SH-SY5Y (cell line): ENCODE measurements around the gene HRAS.

Experiments
- GATA2 ChIP-seq: IDR thresholded peaks from 2 replicates; pipeline ENCODE4 v1.6.1; 2011; ENCODE audit warnings: mild to moderate bottlenecking, low read depth, low read length
- GATA3 ChIP-seq: IDR thresholded peaks from 2 replicates; pipeline ENCODE4 v1.6.1; 2011; ENCODE audit warnings: low read depth, mild to moderate bottlenecking, low read length, moderate library complexity

Gene HRAS

DNA sequence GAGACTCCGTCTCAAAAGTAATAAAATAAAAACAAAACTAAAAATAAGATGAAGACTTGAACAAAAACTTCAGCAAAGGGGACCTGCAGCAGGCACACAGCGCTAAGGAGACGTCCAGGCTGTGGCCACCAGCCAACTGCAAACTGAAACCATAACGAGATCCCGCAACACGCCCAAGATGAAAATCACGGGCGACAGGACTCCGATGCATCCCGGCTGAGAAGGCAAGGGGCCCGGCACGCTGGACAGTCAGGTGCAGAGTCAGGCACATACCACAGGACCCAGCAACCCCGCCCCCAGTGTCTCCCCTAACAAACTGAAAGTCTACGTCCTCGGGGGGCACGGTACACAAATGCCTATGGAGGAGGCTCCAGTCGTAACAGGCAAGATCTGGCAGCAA lies 9.2 kb downstream of the HRAS start:
- no peak for TF ChIP-seq GATA3
- no peak for TF ChIP-seq GATA2

DNA sequence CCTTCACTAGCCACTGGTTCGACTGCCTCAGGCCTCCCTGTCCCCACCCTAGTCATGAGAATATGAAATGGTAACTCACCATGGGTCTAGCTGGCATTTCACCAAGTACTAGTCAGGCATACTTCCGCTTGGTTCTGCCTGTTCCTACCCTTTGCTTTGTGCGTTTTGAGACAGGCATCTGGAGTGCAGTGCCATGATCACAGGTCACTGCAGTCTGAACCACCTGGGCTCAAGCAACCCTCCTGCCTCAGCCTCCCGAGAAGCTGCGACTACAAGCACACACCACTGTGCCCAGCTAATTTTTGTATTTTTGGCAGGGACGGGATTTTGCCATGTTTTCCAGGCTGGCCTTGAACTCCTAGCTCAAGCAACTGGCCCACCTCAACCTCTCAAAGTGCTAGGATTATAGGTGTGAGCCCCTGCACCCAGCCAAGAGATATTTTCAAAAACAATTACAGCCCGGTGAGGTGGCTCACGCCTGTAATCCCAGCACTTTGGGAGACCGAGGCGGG lies 14.1 kb downstream of the HRAS start:
- no peak for TF ChIP-seq GATA3
- no peak for TF ChIP-seq GATA2

DNA sequence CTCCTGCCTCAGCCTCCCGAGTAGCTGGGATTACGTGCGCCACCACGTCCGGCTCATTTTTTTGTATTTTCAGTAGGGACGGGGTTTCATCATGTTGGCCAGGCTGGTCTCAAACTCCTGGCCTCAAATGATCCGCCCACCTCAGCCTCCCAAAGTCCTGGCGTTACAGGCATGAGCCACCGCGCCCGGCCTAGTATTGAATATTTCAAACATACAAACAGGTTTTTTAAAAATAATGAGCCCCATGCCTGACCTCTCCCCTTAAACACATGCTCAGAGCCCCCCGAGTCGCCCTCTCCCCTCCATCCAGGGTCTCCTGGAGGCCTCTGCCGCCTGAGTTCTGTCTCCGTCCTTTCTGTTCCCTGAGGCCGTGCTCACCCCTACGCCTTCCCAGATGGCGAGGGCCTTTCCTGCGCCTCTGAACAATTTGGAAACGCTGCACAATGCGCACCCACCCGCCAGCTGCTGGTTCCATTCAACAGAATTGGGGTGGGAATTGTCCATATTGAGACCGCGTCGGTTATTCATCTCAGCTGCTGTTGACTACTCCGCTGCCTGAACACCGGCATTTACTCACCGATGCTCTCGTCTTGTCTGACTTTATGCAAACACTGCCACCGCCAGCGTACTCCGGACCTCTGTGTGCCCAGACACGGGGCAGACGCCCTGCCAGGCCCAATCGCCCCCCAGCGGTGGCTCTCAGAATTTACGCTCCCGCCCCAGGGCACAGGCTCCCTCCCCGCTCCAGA lies 14.8 kb downstream of the HRAS start:
- TF ChIP-seq GATA2 = no peak
- no peak for TF ChIP-seq GATA3

DNA sequence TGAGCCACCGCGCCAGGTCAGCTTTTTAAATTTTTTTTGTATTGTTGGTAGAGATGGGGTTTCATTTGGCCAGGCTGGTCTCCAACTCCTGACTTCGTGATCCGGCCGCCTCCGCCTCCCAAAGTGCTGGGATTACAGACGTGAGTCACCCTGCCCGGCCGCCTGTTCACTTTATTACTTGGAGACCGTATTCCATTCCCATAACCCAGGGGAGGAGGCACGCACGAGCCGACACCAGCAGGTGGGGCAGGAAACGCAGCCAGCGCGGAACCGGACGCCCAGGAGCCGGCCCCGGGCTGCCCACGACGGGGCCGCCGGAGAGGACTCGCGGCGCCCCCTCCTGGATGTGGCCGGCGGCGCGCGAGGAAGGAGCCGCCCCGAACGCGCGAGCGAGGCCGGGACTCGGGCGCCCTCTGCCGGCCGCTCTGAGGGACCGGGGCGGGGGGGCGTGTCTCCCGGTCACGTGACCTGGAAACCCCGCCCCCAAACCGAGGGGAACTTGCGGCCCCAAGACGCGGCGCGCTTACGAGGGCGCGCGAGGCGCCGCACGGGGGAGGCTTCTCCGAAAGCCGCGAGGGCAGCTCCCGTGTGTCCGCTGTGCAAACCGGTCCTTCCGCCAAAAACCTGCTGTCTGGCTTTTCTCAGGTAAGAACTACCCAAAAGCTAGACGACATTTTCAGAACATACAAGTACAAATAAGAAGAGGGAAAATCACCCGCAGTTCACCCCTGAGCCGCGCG lies 16.7 kb downstream of the HRAS start:
- TF ChIP-seq GATA2 (no peak), GATA3 (no peak)

DNA sequence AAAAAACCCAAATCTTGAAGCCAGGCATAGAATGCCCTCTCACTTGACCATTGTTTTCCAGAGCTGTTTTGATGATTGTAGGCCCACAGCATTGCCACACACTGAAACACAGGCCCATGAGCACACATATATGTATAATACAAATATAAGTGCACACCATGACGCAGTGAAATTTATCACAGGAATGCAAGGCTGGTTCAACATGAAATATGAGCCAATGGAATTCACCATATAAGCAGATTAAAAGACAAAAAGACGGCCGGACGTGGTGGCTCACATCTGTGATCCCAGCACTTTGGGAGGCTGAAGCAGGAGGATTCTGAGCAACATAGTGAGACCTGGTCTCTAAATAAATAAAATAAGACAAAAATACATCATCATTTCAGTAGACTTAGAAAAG lies 19.0 kb downstream of the HRAS start:
- no peak for TF ChIP-seq GATA2
- TF ChIP-seq GATA3 = no peak

DNA sequence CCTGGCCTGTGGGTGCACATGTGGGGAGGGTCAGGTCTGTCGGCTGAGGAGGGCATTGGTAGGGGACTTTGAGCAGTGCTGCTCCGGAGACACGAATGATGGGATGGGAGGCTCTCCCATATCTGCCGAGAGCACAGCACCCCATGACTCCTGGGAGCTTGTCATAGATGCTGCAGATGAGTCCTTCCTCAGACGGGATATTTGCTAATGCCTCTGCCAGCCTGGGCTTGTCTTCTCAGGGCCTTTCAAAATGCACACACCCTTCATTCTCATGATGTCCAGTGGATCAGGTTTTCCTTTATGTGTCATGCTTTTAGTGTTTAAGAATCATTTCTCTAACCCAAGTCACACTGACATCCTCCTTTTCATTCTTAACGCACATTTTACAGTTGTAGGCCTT lies 20.2 kb downstream of the HRAS start:
- no peak for TF ChIP-seq GATA3
- TF ChIP-seq GATA2 = no peak

DNA sequence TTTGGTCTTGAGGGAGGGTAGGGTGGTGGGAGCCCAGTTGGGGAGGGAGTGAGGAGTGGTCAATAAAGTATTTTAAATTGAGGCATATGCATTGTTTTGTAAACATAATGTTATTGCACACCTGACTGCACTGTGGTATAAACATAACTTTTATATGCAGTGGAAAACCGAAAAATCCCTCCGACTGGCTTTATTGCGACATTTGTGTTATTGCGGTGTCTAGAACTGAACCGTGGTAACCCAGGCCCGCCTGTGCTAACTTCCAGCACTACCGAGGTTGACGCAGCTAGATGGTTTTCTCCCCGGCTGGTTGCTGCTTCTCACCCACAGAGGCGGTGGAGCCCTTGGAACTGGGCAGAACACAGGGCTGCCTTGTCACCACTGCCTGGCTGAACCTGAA lies 20.8 kb downstream of the HRAS start:
- TF ChIP-seq GATA3 (no peak), GATA2 (no peak)

DNA sequence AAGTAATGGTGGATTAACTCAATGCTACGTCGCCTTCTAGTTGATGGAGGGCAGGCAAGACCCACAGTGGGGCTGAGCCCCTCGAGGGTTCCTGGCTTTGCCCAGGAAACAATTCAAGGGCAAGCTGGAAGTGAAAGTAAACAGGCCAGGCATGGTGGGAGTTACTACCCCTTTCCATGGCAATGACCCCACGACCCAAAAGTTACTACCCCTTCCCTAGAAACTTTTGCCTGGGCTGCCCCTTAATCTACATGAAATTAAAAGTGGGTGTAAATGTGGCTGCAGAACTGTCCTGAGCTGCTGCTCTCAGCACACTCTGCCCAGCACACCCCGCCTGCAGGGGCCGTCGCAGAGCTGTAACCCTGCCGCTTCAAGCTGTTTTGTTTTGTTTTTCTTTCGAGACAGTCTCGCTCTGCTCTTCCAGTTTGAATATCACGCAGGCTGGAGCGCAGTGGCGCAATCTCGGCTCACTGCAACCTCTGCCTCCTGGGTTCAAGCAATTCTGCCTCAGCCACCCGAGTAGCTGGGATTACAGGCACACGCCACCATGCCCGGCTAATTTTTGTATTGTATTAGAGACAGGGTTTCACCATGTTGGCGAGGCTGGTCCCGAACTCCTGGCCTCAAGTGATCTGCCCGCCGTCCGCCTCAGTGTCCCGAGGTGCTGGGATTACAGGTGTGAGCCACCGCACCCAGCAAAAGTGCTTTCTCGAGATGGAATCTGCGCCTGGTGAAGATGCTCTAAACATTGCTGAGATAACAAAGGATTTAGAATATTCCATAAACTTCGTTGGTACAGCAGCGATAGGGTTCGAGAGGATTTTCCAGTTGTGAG lies 22.4 kb downstream of the HRAS start:
- no peak for TF ChIP-seq GATA2
- no peak for TF ChIP-seq GATA3

DNA sequence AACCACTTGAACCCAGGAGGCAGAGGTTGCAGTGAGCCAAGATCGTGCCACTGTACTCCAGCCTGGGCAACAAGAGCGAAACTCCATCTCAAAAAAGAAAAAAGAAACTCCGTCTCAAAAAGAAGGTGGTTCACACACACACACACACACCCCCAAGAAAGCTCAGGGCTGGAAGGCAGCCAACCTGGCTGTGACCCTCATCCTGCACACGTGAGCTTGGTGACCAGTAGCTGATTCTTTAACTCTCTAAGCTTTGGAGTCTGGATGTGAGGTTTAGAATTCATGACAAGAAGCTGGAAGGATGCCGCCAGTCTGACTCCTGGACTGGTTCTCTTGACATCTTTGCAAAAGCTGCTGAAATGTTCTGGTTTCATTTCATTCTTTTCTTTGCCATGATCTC lies 26.4 kb downstream of the HRAS start:
- TF ChIP-seq GATA3 = no peak
- no peak for TF ChIP-seq GATA2

DNA sequence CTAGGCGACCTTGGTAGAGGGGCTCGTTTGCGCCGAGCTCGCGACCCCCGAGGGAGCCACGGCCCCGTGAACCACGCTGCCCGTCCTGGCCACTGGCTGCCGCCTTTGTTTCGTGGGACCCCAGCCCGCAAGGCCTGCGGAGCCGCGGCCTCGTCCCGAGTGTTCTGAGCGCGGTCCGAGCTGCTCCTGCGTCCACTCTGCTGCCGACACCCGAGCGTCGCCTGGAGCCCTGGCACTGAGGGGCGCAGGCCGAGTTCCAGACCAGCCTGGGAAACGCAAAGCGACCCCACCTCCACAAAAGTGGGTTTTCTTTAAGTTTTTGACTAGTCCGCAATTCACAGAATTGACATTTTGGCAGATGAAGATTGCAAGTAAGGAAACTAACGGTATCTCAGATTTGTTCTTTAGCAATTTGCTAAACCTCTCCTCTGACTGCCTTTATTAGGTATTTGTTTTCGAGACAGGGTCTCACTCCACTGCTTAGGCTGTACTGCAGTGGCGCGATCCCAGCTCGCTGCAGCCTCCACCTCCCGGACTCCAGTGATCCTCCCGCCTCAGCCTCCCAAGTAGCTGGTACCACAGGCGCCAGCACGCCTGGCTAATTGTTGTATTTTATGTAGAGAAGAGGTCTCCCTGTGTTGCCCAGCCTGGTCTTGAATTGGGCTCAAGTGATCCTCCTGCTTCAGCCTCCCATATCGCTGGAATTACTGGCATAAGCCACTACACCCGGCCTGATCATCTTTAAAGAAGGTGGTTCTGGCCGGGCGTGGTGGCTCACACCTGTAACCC lies 27.5 kb downstream of the HRAS start:
- no peak for TF ChIP-seq GATA2
- TF ChIP-seq GATA3 = no peak

DNA sequence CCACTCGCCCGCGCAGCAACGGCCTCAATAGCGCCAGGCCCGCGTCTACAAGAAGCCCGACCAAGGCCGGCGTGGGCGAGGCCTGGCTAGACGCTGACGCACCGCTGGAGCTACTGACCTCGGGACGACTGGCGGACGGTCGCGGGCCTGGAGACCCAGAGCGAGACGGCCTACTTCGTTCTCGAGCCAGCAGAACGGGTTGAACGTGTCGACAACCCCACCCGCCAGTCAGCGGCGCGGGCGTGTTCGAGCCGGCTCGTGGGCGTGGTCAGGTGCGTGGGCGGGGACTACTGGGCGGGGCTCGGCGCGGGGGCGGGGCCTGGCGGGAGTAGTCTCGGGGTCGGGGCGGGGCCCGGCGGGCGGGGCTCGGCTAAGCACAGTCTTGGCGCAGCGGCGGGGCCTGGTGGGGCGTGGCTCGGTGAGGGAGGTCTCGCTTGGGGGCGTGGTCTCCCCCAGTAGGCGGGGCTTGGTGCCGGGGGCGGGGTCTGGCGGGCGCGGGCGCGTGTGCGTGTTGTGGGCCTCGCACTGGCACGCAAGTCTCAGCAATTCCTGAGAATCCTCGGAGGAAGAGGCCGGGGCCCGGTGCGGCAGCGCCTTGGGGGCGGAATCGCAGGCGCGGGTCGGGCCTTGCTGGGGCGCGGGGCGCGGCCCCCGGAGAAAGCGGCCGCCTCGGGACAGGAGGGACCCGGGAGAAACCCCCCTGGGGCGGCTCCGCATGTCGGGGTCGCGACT lies 28.2 kb downstream of the HRAS start, which contains the start of gene RNH1:
RNH1 (minus strand) TSS at position 248 of the 732 bp plus-strand sequence. CDS start 5,080 bp downstream, outside the sequence.
- TF ChIP-seq GATA3 (no peak), GATA2 (no peak)

DNA sequence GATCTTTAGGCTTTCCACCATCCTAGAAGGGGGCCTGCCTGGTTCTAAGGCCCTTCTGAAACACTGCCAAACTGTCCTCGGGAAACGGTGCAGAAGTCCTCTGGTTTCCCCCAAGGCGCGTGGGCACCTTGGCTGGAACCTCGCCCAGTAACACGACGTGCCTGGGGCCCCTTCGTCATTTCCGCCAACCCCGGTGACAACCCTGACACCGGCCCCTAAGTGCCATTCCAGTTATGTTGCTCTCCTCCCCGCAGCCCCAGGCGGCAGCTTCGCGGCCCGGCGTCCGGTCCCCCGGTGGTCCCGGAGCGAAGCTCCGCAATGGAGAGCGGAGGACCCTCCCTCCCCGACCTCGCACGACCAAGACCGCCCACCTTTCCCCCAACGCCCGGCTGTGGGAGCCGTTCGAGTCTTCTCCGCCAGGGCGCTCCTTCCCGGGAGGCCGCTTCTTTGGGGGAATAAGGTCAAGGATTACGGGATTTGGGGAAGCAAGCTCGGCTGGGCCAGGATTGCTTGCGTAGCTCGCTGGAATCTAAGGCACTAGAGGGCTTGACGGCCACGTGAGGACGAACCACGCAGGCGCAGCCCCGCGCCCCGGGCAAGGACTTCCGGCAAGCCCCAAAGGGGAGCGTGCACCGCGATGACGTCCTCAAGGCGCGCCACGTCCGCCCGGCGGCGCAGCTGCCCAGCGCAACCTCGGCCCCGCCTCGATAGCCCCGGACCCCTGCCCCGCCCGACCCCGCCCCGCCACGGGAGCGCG lies 29.0 kb downstream of the HRAS start:
- TF ChIP-seq GATA3 (no peak), GATA2 (no peak)
